Lower lobe of right lung (tissue), 2 donors: ENCODE data around the gene NOL4L. TPM values are rescaled to one million over a fixed set of nuclear protein-coding genes. Genes with fewer than 3 reads are reported as not detected.
"Not testable (repeated sequence)": the region's sequence is repeated elsewhere in the genome, so short reads cannot be mapped to it uniquely, and the experiment has no call there.

Source experiments
- ATAC-seq, 2 donors: fragments of 200-7000 bp; cut with Tn5 transposase; one replicate each; pipeline ENCODE4 v1.9.1; 2020 to 2022; ENCODE audit warnings: mild to moderate bottlenecking in 2 of 2, moderate library complexity in 2 of 2
- DNase-seq: peaks from one replicate; pipeline ENCODE4 v3.0.0-alpha.2; 2020
- H3K27ac ChIP-seq: fragments of 200-600 bp; one replicate; pipeline ENCODE4 v1.8.0; 2022
- H3K27me3 ChIP-seq: fragments of 200-600 bp; one replicate; pipeline ENCODE4 v1.8.0; 2022; ENCODE audit warnings: low read depth
- H3K36me3 ChIP-seq: fragments of 200-600 bp; one replicate; pipeline ENCODE4 v1.8.0; 2022; ENCODE audit warnings: mild to moderate bottlenecking
- H3K4me1 ChIP-seq: fragments of 200-600 bp; one replicate; pipeline ENCODE4 v1.8.0; 2022
- H3K4me3 ChIP-seq: fragments of 200-600 bp; one replicate; pipeline ENCODE4 v1.8.0; 2022; ENCODE audit warnings: mild to moderate bottlenecking
- H3K9me3 ChIP-seq: fragments of 200-600 bp; one replicate; pipeline ENCODE4 v1.8.0; 2022
- CTCF ChIP-seq: fragments of 200-600 bp; IDR thresholded peaks from one replicate; pipeline ENCODE4 v1.8.0; 2022; ENCODE audit warnings: antibody characterized with exemption, mild to moderate bottlenecking
- intact Hi-C: fragments of 100-400 bp; cut with DNase I; formaldehyde crosslinking; loops from one replicate; pipeline ENCODE4 v1.11.0; 2022
- total RNA-seq: library from RNA; stranded (reverse); fragmentation: NEBNext Ultra II Directional; extraction: Animal tissue kit (Norgen Biotek cat#: 25700); gene quantifications from one replicate; pipeline ENCODE4 v1.2.1, GENCODE V29; 2021
- donor health status: DM: no; HTN: yes; CAD: no; lungs with severe emphysema.

The NOL4L gene
- total RNA-seq, 1 donor from 2014 or later, result 14.3 TPM

- Histone ChIP-seq H3K36me3 (no peaks in the 10 kb centered on the region), H3K27ac (no peak overlapping the region), H3K4me1 (no peaks in the 10 kb centered on the region), H3K4me3 (no peak overlapping the region), H3K27me3 (peaks cover 9% of the 10 kb centered on the region), H3K9me3 (no peaks in the 10 kb centered on the region)
- TF ChIP-seq CTCF, result no peak
- DNase-seq, result no peak
- ATAC-seq, result no peak
- intact Hi-C loops, result no loop called here
Observed at GRCh38 chr20:32580219-32580969, 4.7 kb downstream of the NOL4L start.

GRCh38 chr20:32578840-32579390 lies 6.2 kb downstream of the NOL4L start:
- Histone ChIP-seq H3K36me3 (no peaks in the 10 kb centered on the region), H3K9me3 (no peaks in the 10 kb centered on the region), H3K27ac (no peak overlapping the region), H3K27me3 (peaks cover 3% of the 10 kb centered on the region), H3K4me1 (no peaks in the 10 kb centered on the region), H3K4me3 (no peak overlapping the region)
- intact Hi-C loops, result no loop called here
- DNase-seq, result no peak
- no peak for TF ChIP-seq CTCF
- ATAC-seq, result no peak

GRCh38 chr20:32578062-32578461 lies 7.1 kb downstream of the NOL4L start:
- intact Hi-C loops, H3K9me3 ChIP-seq, H3K4me1 ChIP-seq, H3K4me3 ChIP-seq, H3K36me3 ChIP-seq, DNase-seq, H3K27ac ChIP-seq, ATAC-seq, H3K27me3 ChIP-seq: not testable (repeated sequence)

GRCh38 chr20:32577657-32578056 lies 7.5 kb downstream of the NOL4L start:
- intact Hi-C loops, result no loop called here
- no peak overlapping the region for H3K4me3 ChIP-seq
- ATAC-seq, result no peak

GRCh38 chr20:32577023-32577422 lies 8.1 kb downstream of the NOL4L start:
- intact Hi-C loops, result no loop called here
- TF ChIP-seq CTCF, result no peak
- H3K36me3 ChIP-seq, result no peaks in the 10 kb centered on the region
- no peaks in the 10 kb centered on the region for H3K27me3 ChIP-seq
- no peaks in the 10 kb centered on the region for H3K4me1 ChIP-seq
- no peak overlapping the region for H3K4me3 ChIP-seq
- H3K9me3 ChIP-seq, result no peaks in the 10 kb centered on the region
- DNase-seq (no peak), ATAC-seq (no peak)
- no peak overlapping the region for H3K27ac ChIP-seq

More at GRCh38 chr20:32577657-32578056, 7.5 kb downstream of the NOL4L start:
- Histone ChIP-seq H3K27me3 (no peaks in the 10 kb centered on the region), H3K36me3 (no peaks in the 10 kb centered on the region), H3K9me3 (no peaks in the 10 kb centered on the region), H3K4me1 (no peaks in the 10 kb centered on the region), H3K27ac (no peak overlapping the region)
- DNase-seq, result no peak
- no peak for TF ChIP-seq CTCF

GRCh38 chr20:32576560-32576959 lies 8.6 kb downstream of the NOL4L start:
- no peak for TF ChIP-seq CTCF

More at GRCh38 chr20:32576560-32576959, 8.6 kb downstream of the NOL4L start:
- ATAC-seq, result no peak
- DNase-seq, result no peak
- H3K36me3 ChIP-seq, result no peaks in the 10 kb centered on the region
- H3K9me3 ChIP-seq, result no peaks in the 10 kb centered on the region
- intact Hi-C loops, result no loop called here
- no peak overlapping the region for H3K4me3 ChIP-seq
- no peaks in the 10 kb centered on the region for H3K27me3 ChIP-seq
- H3K4me1 ChIP-seq, result no peaks in the 10 kb centered on the region
- no peak overlapping the region for H3K27ac ChIP-seq
